ENCODE data around the gene MRE11. TPM values are rescaled to one million over a fixed set of nuclear protein-coding genes. Genes with fewer than 3 reads are reported as not detected.

Gene MRE11
- total RNA-seq: 2.2 and 18.3 TPM in 2 replicates

DNA sequence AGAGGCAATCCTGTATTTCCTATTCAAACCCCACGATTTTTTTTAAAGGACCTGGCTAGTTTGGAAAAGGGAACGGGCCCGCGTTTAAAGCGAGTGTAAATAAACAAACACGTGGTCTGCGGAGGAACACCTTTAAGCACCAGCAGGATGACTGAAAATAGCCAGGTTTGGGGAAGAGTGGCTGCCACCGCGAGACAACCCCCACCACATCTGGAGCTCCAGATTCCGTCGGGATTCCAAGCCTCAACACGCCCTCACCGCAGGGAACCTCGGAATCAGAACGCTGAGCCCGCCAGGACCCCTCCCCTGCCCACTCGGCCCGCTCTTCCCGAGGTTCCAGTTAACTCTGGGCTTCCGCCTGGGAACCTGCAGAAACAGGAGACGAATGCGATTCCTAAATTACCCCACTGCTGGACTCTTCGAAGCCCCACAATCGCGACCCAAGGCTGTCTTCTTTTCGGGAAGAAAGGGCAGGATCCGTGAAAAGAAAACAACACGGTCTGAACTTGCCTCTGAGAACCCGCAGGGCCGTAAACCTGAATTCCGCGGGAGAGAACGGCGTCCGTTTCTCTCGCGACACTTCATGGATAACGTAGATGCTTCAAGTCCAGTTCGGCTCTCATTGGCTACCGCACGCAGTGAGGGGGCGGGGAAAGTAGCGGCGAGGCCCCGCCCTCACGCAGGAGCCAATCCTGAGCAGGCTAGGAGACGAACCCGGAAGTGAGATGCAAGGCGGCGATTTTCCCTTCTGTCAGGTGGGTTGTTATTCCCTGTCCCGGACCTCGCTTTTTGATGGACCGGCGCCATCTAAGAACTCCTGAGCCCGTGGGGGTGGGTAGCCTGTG, at the start of gene MRE11, which contains the start of gene ANKRD49:
Gene MRE11 (minus strand): TSS at position 564 of the 845 bp plus-strand sequence. CDS start 1,043 bp downstream, outside the sequence.
Gene ANKRD49 (plus strand): TSS at position 704 of the 845 bp plus-strand sequence. CDS start 2,710 bp downstream, outside the sequence.

DNA sequence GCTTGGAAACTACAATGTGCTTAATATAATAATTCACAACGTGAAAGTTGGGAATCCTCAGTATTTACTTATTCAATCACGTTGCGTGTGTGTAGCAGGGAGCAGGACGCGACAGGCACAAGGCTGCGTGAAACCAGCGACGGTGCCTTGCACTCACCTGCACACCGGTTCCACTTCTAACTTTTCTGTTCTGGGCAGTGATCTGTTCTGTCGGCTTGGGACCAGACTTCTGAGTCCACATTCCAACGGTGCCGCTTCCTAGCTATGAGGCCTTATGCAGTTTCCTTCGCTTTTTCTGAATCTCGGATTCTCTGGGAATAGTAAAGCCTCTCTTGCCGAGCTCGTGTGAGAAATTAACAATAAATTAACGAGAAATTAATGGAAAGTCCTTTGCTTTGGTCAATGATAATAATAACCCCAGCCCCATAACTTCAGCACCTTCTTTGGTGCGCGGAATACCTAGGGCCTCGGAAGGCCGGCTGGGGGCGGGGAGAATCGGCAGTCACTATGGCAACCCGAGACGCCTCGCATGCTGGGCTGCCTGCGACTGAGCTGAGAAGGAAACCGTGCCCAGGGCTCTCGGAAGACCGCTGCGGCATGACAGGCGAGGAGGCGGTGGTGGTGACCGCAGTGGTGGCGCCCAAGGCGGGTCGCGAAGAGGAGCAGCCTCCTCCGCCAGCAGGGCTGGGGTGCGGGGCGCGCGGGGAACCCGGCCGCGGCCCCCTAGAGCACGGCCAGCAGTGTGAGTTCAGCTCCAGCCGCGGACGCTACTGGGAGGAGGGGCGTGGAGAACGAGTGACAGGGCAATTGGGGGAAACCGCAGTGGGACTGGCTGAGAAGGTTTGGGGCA, 18.5 kb upstream of the MRE11 start, which contains the start of gene C11orf97:
Gene C11orf97 (plus strand): TSS at position 530 of the 850 bp plus-strand sequence. CDS start 68 bp downstream, at position 598.

GRCh38 chr11:94400839-94401772, 92.5 kb downstream of the MRE11 start, which contains the start of gene GPR83:
Gene GPR83, minus strand, starts transcription at chr11:94401419. Its CDS starts 172 bp downstream, at chr11:94401247.

Small RNA genes within 50 kb of the gene (small RNA-seq; reads per million reads assigned to genes)
- gene MIR548L (ENCODE audit: low replicate concordance): 1.9 reads per million, percentile 66 among the genes with 10 or more reads in this experiment

Other genes with a start within 250 kb of the MRE11 start
- not detected in 2 replicates for gene IZUMO1R, start 189.3 kb downstream of the MRE11 start, total RNA-seq
- not detected in 2 replicates for gene GPR83, start 92.4 kb downstream of the MRE11 start, total RNA-seq
- 8.8 and 12.2 TPM in 2 replicates for gene ANKRD49, start 140 bp upstream of the MRE11 start, total RNA-seq
- gene C11orf97, start 18.6 kb upstream of the MRE11 start, total RNA-seq: not detected in 2 replicates
- 4.8 and 6.6 TPM in 2 replicates for gene FUT4, start 50.1 kb upstream of the MRE11 start, total RNA-seq
- 1.3 and 6.0 TPM in 2 replicates for gene PIWIL4, start 73.5 kb upstream of the MRE11 start, total RNA-seq